GM19099 (cell line): ENCODE data around the gene EIF3L.

Source experiments
- POLR2A ChIP-seq: IDR thresholded peaks from 3 replicates; pipeline ENCODE4 v1.6.1; 2011; ENCODE audit warnings: low read depth; ENCODE audit not compliant: insufficient read length; ENCODE audit errors: extremely low read depth

EIF3L gene

GRCh38 chr22:37812869-37813678, 36.1 kb upstream of the EIF3L start:
- TF ChIP-seq POLR2A = no peak

DNA sequence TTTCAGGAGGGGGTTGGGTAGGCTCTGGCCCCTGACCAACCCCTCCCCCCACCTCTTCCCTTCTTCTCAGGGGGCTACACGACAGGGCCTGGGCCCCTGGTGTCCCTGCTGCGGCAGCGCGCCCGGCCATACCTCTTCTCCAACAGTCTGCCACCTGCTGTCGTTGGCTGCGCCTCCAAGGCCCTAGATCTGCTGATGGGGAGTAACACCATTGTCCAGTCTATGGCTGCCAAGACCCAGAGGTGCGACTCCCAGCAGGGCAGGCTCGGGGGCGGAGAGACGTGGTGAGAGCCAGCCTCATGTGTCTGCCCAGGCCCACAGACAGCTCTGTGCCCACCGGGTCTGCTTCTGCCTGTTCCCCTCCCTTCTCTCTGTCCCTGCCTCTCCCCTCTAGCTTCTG, 33.6 kb upstream of the EIF3L start:
- no peak for TF ChIP-seq POLR2A

- no peak for TF ChIP-seq POLR2A
Observed at GRCh38 chr22:37816543-37817180, 32.6 kb upstream of the EIF3L start.

- TF ChIP-seq POLR2A = no peak
Observed at GRCh38 chr22:37817705-37818408, 31.4 kb upstream of the EIF3L start.

GRCh38 chr22:37818409-37819104, 30.7 kb upstream of the EIF3L start:
- TF ChIP-seq POLR2A = no peak

GRCh38 chr22:37819105-37819433, 30.1 kb upstream of the EIF3L start:
- no peak for TF ChIP-seq POLR2A

GRCh38 chr22:37820350-37820749, 28.9 kb upstream of the EIF3L start:
- TF ChIP-seq POLR2A = no peak

GRCh38 chr22:37822079-37822833, 27.0 kb upstream of the EIF3L start:
- TF ChIP-seq POLR2A = no peak

DNA sequence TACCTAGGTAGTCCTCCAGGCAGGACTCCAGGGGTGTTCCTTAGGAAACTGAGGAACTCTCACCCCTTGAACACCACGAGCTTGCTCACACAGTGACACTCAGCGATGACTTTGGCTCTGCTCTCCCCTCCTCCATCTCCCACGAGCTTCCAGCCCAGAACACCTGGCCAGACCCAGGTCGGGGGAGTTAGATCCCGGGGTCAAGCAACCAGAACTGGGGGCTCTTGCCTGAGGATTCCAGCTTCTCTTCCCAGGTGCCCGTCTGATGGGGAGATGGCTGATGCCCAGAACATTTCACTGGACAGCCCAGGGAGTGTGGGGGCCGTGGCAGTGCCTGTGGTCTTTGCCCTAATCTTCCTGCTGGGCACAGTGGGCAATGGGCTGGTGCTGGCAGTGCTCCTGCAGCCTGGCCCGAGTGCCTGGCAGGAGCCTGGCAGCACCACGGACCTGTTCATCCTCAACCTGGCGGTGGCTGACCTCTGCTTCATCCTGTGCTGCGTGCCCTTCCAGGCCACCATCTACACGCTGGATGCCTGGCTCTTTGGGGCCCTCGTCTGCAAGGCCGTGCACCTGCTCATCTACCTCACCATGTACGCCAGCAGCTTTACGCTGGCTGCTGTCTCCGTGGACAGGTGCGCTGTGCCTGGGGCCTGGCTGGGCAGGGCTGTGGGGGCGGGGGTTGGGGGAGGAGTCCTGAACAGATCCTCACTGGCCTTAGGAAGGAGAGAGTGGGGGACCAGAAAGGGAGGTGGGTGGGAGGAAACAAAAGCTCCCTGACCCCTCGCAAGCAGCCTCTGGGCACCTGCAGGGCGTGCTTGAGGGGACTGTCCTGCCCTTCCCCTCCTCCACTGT, 25.9 kb upstream of the EIF3L start, which contains the start of gene GALR3:
Gene GALR3 (plus strand): TSS at position 249 of the 852 bp plus-strand sequence. CDS start 25 bp downstream, at position 274.
- TF ChIP-seq POLR2A = no peak

DNA sequence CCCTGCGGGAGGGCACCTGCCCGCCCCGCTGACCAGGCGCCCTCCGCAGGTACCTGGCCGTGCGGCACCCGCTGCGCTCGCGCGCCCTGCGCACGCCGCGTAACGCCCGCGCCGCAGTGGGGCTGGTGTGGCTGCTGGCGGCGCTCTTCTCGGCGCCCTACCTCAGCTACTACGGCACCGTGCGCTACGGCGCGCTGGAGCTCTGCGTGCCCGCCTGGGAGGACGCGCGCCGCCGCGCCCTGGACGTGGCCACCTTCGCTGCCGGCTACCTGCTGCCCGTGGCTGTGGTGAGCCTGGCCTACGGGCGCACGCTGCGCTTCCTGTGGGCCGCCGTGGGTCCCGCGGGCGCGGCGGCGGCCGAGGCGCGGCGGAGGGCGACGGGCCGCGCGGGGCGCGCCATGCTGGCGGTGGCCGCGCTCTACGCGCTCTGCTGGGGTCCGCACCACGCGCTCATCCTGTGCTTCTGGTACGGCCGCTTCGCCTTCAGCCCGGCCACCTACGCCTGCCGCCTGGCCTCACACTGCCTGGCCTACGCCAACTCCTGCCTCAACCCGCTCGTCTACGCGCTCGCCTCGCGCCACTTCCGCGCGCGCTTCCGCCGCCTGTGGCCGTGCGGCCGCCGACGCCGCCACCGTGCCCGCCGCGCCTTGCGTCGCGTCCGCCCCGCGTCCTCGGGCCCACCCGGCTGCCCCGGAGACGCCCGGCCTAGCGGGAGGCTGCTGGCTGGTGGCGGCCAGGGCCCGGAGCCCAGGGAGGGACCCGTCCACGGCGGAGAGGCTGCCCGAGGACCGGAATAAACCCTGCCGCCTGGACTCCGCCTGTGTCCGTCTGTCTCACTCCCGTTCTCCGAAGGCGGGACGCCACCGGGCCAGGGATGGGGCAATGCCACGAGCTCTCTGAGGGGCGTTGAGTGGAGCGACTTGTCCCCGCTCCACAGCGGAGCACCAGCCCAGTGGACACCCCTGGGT, 24.3 kb upstream of the EIF3L start:
- no peak for TF ChIP-seq POLR2A

DNA sequence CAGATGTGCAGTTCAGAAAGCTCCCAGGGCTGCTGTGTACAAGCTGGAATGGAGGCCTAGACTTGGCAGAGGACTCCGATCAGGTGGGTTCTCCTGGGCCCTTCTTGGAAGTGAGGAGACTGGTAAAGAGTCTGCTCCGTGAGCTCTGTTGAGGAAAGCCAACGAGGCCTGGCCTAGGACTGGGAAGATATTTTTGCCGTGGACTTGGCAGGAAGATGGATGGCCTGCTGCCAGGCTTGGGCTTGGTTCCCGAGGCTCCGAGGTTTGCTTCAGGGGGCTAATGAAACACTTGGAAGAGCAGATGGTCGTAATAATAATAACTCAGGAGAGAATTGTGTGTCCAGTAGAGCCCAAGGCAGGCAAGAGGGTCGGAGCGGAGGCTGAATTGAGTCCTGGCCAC, 22.2 kb upstream of the EIF3L start:
- TF ChIP-seq POLR2A = no peak

DNA sequence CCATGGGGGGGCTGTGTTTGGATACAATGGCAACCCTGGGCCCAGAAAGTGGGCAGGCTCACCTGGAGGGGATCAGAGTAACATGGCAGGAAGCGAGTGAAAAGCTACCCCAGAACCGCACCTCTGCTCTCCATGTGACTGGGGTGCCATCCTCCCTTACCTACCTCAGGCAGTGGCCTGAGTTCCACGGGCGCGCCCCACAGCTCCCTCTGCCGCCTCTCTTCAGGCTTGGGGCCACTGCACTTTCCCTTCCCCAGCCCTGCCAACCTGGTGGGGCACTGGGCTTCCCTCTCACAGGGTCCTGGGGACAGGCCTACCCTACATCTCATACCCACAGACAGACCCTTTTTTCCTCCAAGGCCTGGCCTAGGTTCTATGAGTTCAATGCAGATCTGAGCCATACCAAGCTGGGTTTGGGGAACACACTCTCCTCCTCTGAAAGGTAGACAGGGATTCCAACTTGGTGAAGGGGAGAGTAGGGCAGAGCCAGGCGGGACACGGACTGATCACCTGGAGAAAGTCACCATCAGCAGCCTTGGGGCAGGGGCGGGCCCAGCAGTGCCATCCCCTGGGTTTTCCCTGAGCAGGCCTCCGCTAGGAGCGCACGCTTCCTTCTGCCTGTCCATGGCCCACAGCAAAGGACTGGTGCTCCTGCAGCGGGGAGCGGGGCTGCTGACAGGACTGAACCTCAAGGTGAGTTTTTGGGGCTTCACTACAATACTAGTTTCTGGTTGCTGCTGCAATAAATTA, 19.0 kb upstream of the EIF3L start:
- TF ChIP-seq POLR2A = no peak
